Measurements from ENCODE around the gene PLB1.

DNA sequence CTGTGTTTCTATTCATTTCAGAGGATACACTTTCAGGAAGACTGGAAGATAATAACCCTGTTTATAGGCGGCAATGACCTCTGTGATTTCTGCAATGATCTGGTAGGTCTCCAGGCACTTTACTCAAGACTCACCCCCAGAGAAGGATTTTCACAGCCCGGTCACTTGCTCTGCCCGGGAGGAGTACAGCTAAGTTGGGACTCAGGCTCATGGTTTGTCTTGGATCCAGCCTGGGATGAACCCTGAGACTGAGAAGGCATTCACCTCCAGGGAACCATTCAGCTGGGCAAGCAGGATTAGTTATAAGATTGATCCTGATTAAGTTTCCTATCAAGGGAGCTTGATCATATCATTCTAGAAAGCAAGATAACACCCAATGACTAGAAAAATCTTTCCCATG is 83.7 kb downstream of the PLB1 start:
- TF ChIP-seq, protein P1, sequence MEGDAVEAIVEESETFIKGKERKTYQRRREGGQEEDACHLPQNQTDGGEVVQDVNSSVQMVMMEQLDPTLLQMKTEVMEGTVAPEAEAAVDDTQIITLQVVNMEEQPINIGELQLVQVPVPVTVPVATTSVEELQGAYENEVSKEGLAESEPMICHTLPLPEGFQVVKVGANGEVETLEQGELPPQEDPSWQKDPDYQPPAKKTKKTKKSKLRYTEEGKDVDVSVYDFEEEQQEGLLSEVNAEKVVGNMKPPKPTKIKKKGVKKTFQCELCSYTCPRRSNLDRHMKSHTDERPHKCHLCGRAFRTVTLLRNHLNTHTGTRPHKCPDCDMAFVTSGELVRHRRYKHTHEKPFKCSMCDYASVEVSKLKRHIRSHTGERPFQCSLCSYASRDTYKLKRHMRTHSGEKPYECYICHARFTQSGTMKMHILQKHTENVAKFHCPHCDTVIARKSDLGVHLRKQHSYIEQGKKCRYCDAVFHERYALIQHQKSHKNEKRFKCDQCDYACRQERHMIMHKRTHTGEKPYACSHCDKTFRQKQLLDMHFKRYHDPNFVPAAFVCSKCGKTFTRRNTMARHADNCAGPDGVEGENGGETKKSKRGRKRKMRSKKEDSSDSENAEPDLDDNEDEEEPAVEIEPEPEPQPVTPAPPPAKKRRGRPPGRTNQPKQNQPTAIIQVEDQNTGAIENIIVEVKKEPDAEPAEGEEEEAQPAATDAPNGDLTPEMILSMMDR (IDR thresholded peaks at IDR 0.05; ENCODE audit: low read length): no peak
- TF ChIP-seq EZH2 (optimal IDR thresholded peaks at IDR 0.05; ENCODE audit: low read depth, low read length): no peak
- no peak for TF ChIP-seq EZH2phosphoT487 (IDR thresholded peaks at IDR 0.05; ENCODE audit: low read length)

Measured in MM.1S (cell line).